A549 (cell line): ENCODE measurements around the gene IFNL2.
"Not testable (repeated sequence)": the region's sequence is repeated elsewhere in the genome, so short reads cannot be mapped to it uniquely, and the experiment has no call there.

Source experiments
- CTCF ChIP-seq: fragments of >200 bp; sonication (Bioruptor Twin); formaldehyde crosslinking; IDR thresholded peaks from 3 replicates; pipeline ENCODE4 v1.5.1; 2016
- MAX ChIP-seq: IDR thresholded peaks from 2 replicates; pipeline ENCODE4 v1.6.1; 2012
- USF2 ChIP-seq: fragments of 450-650 bp; IDR thresholded peaks from 2 replicates; pipeline ENCODE4 v1.6.1; 2014; ENCODE audit warnings: antibody characterized with exemption

DNA sequence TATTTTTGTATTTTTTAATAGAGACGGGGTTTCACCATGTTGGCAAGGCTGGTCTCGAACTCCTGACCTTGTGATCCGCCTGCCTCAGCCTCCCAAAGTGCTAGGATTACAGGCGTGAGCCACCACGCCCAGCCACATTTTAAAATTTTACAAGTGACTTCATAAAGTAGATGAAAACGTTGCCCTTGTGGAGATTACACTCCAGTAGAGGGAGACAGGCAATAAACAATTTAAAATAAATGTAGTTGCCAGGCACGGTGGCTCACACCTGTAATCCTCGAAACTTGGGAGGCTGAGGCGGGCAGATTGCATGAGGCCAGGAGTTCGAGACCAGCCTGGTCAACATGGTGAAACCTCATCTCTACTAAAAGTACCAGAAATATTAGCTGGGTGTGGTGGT, 49.1 kb upstream of the IFNL2 start:
- TF ChIP-seq CTCF, USF2, MAX: not testable (repeated sequence)
